ENCODE results near the gene CSAD. TPM values are rescaled to one million over a fixed set of nuclear protein-coding genes. Genes with fewer than 3 reads are reported as not detected.
"Not testable (repeated sequence)": the region's sequence is repeated elsewhere in the genome, so short reads cannot be mapped to it uniquely, and the experiment has no call there.

Gene CSAD
- total RNA-seq, 1 experiment from 2014 or later = 1.7 TPM

GRCh38 chr12:53133722-53134121 is 47.0 kb downstream of the CSAD start:
- in situ Hi-C loops (cut with HindIII; ENCODE audit: low pct_unique_long_range_greater_than_20kb, low sequenced_read_pairs) = no loop called here
- no peak for DNase-seq (ENCODE audit: low read depth, low spot score)

GRCh38 chr12:53131844-53132243 is 48.9 kb downstream of the CSAD start:
- DNase-seq (ENCODE audit: low read depth, low spot score) = no peak
- in situ Hi-C loops (cut with HindIII; ENCODE audit: low pct_unique_long_range_greater_than_20kb, low sequenced_read_pairs) = no loop called here

GRCh38 chr12:53128780-53129569 is 51.8 kb downstream of the CSAD start:
- in situ Hi-C loops (cut with HindIII; ENCODE audit: low pct_unique_long_range_greater_than_20kb, low sequenced_read_pairs) = no loop called here
- DNase-seq (ENCODE audit: low read depth, low spot score) = no peak

- in situ Hi-C loops (cut with HindIII; ENCODE audit: low pct_unique_long_range_greater_than_20kb, low sequenced_read_pairs) = no loop called here
- no peak for DNase-seq (ENCODE audit: low read depth, low spot score)
Observed at GRCh38 chr12:53127169-53127568, 53.6 kb downstream of the CSAD start.

GRCh38 chr12:53124352-53124723 is 56.4 kb downstream of the CSAD start:
- in situ Hi-C loops (cut with HindIII; ENCODE audit: low pct_unique_long_range_greater_than_20kb, low sequenced_read_pairs) = no loop called here
- DNase-seq (ENCODE audit: low read depth, low spot score) = no peak

GRCh38 chr12:53123578-53124351 is 57.0 kb downstream of the CSAD start:
- in situ Hi-C loops (cut with HindIII; ENCODE audit: low pct_unique_long_range_greater_than_20kb, low sequenced_read_pairs) = no loop called here
- no peak for DNase-seq (ENCODE audit: low read depth, low spot score)

- in situ Hi-C loops (cut with HindIII; ENCODE audit: low pct_unique_long_range_greater_than_20kb, low sequenced_read_pairs) = no loop called here
- no peak for DNase-seq (ENCODE audit: low read depth, low spot score)
Observed at GRCh38 chr12:53122961-53123468, 57.7 kb downstream of the CSAD start.

GRCh38 chr12:53120685-53121525 is 59.8 kb downstream of the CSAD start:
- DNase-seq (ENCODE audit: low read depth, low spot score) = no peak
- in situ Hi-C loops (cut with HindIII; ENCODE audit: low pct_unique_long_range_greater_than_20kb, low sequenced_read_pairs) = no loop called here

GRCh38 chr12:53118751-53119300 is 61.9 kb downstream of the CSAD start:
- in situ Hi-C loops (cut with HindIII; ENCODE audit: low pct_unique_long_range_greater_than_20kb, low sequenced_read_pairs) = no loop called here
- DNase-seq (ENCODE audit: low read depth, low spot score) = no peak

- no peak for DNase-seq (ENCODE audit: low read depth, low spot score)
- in situ Hi-C loops (cut with HindIII; ENCODE audit: low pct_unique_long_range_greater_than_20kb, low sequenced_read_pairs) = no loop called here
Observed at GRCh38 chr12:53115891-53116648, 64.7 kb downstream of the CSAD start.

GRCh38 chr12:53115112-53115890 is 65.4 kb downstream of the CSAD start:
- in situ Hi-C loops (cut with HindIII; ENCODE audit: low pct_unique_long_range_greater_than_20kb, low sequenced_read_pairs) = no loop called here
- no peak for DNase-seq (ENCODE audit: low read depth, low spot score)

GRCh38 chr12:53113951-53114350 is 66.8 kb downstream of the CSAD start:
- DNase-seq (ENCODE audit: low read depth, low spot score) = no peak
- in situ Hi-C loops (cut with HindIII; ENCODE audit: low pct_unique_long_range_greater_than_20kb, low sequenced_read_pairs) = no loop called here

GRCh38 chr12:53113136-53113705 is 67.5 kb downstream of the CSAD start:
- in situ Hi-C loops (cut with HindIII; ENCODE audit: low pct_unique_long_range_greater_than_20kb, low sequenced_read_pairs) = no loop called here
- no peak for DNase-seq (ENCODE audit: low read depth, low spot score)

- DNase-seq (ENCODE audit: low read depth, low spot score); in situ Hi-C loops (cut with HindIII; ENCODE audit: low pct_unique_long_range_greater_than_20kb, low sequenced_read_pairs): not testable (repeated sequence)
Observed at GRCh38 chr12:53112431-53112830, 68.3 kb downstream of the CSAD start.

Data from SK-MEL-5 (cell line).